ENCODE data around the gene ROCK2.

DNA sequence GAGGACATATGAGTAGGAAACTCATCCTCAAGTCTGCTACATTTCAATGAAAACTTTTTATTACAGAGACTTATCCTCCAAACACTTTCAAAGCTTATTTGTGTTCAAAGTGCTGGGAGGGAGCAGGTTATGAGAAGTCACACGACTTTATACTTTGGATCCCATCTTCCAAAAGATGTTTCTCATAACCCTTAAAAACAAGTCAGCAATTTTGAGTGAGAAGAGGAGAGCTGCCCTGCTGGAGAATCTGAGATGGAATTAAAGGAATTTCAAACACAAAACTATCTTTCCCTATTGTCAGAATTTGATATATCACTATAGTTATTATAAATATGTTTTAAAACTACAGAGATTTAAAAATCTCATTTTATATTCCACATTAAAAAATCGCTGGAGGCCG lies 45.8 kb downstream of the ROCK2 start:
- no peak for TF ChIP-seq PHF8 (conservative IDR thresholded peaks at IDR 0.05; ENCODE audit: low read depth, low read length)
- TF ChIP-seq RXRA (IDR thresholded peaks at IDR 0.05; ENCODE audit: insufficient read depth, low read depth, low read length) = no peak
- no peak for TF ChIP-seq FOSL1 (IDR thresholded peaks at IDR 0.05; ENCODE audit: insufficient read depth, low read depth, low read length)
- no peak for TF ChIP-seq POLR2A (IDR thresholded peaks at IDR 0.05; ENCODE audit: control extremely low read depth in 1 of 2, low read depth in 2 of 2, low read length in 2 of 2)
- no peak for TF ChIP-seq TEAD4 (IDR thresholded peaks at IDR 0.05; ENCODE audit: low read depth, low read length)
- no peak for TF ChIP-seq BACH1 (IDR thresholded peaks at IDR 0.05; ENCODE audit: low read length)
- no peak for TF ChIP-seq EP300 (IDR thresholded peaks at IDR 0.05; ENCODE audit: borderline replicate concordance in 1 of 2, low read depth in 2 of 2, low read length in 2 of 2)

Data from H1 (cell line).